HFFc6 (cell line): ENCODE results near the gene MEN1. TPM values are rescaled to one million over a fixed set of nuclear protein-coding genes. Genes with fewer than 3 reads are reported as not detected.

ENCODE experiments used
- DNase-seq: peaks from one replicate; pipeline ENCODE4 v3.0.0-alpha.2; 2018
- H3K27ac Mint-ChIP-seq: 2 replicates; pipeline ENCODE4 v1.8.0; 2020; ENCODE audit warnings: mild to moderate bottlenecking, mixed read lengths
- H3K27me3 Mint-ChIP-seq: 2 replicates; pipeline ENCODE4 v1.8.0; 2021; ENCODE audit warnings: mild to moderate bottlenecking, moderate library complexity, mixed read lengths; ENCODE audit not compliant: insufficient read depth
- H3K36me3 Mint-ChIP-seq: 2 replicates; pipeline ENCODE4 v1.8.0; 2021; ENCODE audit warnings: low read depth, mixed read lengths
- H3K4me1 Mint-ChIP-seq: 2 replicates; pipeline ENCODE4 v1.8.0; 2020; ENCODE audit warnings: low read depth, mixed read lengths
- H3K4me3 Mint-ChIP-seq: 2 replicates; pipeline ENCODE4 v1.8.0; 2020; ENCODE audit warnings: mild to moderate bottlenecking, moderate library complexity, mixed read lengths
- H3K9me3 Mint-ChIP-seq: 2 replicates; pipeline ENCODE4 v1.8.0; 2020; ENCODE audit warnings: mild to moderate bottlenecking, mixed read lengths
- CTCF ChIP-seq: fragments of 200-600 bp; sonication (generic); IDR thresholded peaks from 2 replicates; pipeline ENCODE4 v1.5.0; 2021; ENCODE audit warnings: antibody characterized with exemption, mild to moderate bottlenecking
- long read RNA-seq: library from polyadenylated mRNA; unstranded; transcript quantifications from one replicate; pipeline ENCODE4 v2.0.0, GENCODE V29; 2019
- total RNA-seq, 6 experiments: library from RNA; stranded (reverse); fragmentation: NEBNext Ultra II Directional; extraction: Animal tissue kit (Norgen Biotek cat#: 25700); gene quantifications; 2 replicates in 1 of 6; 3 replicates in 5 of 6; pipeline ENCODE4 v1.2.3, GENCODE V29; 2021

The MEN1 gene
- total RNA-seq, result 10 to 100 TPM; 23.9 to 35.5 (median 26.9) TPM
- long read RNA-seq, partial matches to known transcripts, result 2 of 7 reads
- long read RNA-seq, other reads (novel, unspliced or antisense), result 5 of 7 reads

GRCh38 chr11:64810271-64810890, at the start of gene MEN1:
TSS of gene MEN1 (minus strand) at chr11:64810551. CDS start at chr11:64810109, 442 bp downstream.
- peak within 1 kb of the TSS; percentile 69 for H3K27ac Mint-ChIP-seq
- 0 out of 2 replicates have a peak, but pooled peaks cover 7% of the 10 kb centered on the region for H3K36me3 Mint-ChIP-seq
- H3K27me3 Mint-ChIP-seq, result peaks cover 17% of the 10 kb centered on the region
- H3K4me3 Mint-ChIP-seq, result peak within 1 kb of the TSS; percentile 94
- TF ChIP-seq CTCF, result no peak
- peaks cover 14% of the 10 kb centered on the region for H3K4me1 Mint-ChIP-seq
- no peaks in the 10 kb centered on the region for H3K9me3 Mint-ChIP-seq
- DNase-seq, result peak; percentile 92

- no peak for DNase-seq
- H3K4me1 Mint-ChIP-seq, result peaks cover 50% of the 10 kb centered on the region
- no peak for TF ChIP-seq CTCF
- peaks cover 1% of the 10 kb centered on the region; the same call in 1 of the 2 replicates for H3K27me3 Mint-ChIP-seq
- H3K27ac Mint-ChIP-seq, result peak overlapping the region; percentile 43; the same call in 1 of the 2 replicates
- H3K4me3 Mint-ChIP-seq, result no peak overlapping the region
- no peaks in the 10 kb centered on the region for H3K9me3 Mint-ChIP-seq
- peaks cover 18% of the 10 kb centered on the region for H3K36me3 Mint-ChIP-seq
Observed at GRCh38 chr11:64859542-64860414, 49.4 kb upstream of the MEN1 start.

GRCh38 chr11:64858467-64859263, 48.3 kb upstream of the MEN1 start:
- Mint-ChIP-seq H3K36me3 (peaks cover 23% of the 10 kb centered on the region), H3K27me3 (peaks cover 1% of the 10 kb centered on the region; the same call in 1 of the 2 replicates), H3K27ac (no peak overlapping the region), H3K4me3 (no peak overlapping the region), H3K4me1 (peaks cover 45% of the 10 kb centered on the region), H3K9me3 (no peaks in the 10 kb centered on the region)
- DNase-seq, result no peak
- no peak for TF ChIP-seq CTCF

GRCh38 chr11:64857485-64857884, 47.1 kb upstream of the MEN1 start:
- Mint-ChIP-seq H3K27me3 (no peaks in the 10 kb centered on the region), H3K4me1 (peaks cover 33% of the 10 kb centered on the region), H3K9me3 (no peaks in the 10 kb centered on the region), H3K36me3 (peaks cover 23% of the 10 kb centered on the region), H3K4me3 (no peak overlapping the region), H3K27ac (peak overlapping the region; percentile 71)
- no peak for TF ChIP-seq CTCF
- DNase-seq, result no peak
